ENCODE results near the gene SDHA.

Gene SDHA

GRCh38 chr5:204001-204400 lies 14.1 kb upstream of the SDHA start:
- no peak overlapping the region for H3K4me3 ChIP-seq (replicated peaks; ENCODE audit: low read depth, low read length)
- DNase-seq (ENCODE audit: low read depth), result no peak
- no peak for TF ChIP-seq CTCF (IDR thresholded peaks at IDR 0.05; ENCODE audit: low read length, missing control alignments)

DNA sequence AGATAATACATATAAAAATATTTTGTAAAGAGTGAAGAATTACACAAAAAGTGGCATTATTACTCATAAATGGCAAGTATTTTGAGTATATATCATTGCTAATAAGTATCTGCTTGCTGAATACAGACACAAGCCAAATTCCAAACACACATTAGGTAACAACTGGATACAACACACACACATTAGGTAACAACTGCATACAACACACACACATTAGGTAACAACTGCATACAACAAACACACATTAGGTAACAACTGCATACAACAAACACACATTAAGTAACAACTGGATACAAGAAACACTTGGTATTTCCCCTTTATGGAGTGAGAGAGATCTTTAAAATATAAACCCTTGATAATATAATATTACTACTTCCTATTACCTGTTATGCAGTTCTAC lies 13.7 kb upstream of the SDHA start:
- no peak overlapping the region for H3K4me3 ChIP-seq (replicated peaks; ENCODE audit: low read depth, low read length)
- no peak for TF ChIP-seq CTCF (IDR thresholded peaks at IDR 0.05; ENCODE audit: low read length, missing control alignments)
- no peak for DNase-seq (ENCODE audit: low read depth)

DNA sequence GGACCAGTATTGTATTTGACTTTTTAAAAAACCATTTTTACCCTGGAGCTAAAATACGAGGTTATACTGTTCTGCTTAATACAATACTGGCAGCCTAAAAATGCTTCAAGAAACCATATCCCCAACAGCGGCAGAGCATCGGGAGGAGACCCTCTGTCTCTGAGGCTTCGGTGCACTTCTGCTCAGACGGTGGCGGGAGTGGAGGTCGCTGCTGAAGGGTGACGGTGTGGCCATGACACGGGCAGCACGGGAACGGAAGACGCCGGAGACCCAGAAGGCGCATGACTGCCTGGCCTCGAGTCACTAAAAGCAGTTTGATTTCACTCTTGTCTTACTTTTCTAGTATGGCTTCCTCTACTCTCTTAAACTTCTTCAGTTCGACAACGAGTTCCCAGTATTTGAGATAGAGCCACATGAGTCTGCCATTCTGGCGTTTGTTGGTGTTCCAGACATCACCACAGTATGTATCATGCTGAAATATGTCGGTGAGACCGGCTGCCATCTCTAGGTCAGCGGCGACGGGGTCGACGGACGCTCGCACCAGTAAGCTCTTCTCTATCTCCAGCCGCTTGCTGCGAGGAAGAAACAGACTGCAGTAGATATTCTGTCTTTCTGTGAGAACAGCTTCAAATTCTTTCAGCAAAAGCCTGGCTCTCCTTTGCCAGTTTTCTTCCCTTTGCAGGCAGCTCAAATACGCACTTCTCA lies 13.0 kb upstream of the SDHA start:
- no peak for TF ChIP-seq CTCF (IDR thresholded peaks at IDR 0.05; ENCODE audit: low read length, missing control alignments)
- no peak for DNase-seq (ENCODE audit: low read depth)
- H3K4me3 ChIP-seq (replicated peaks; ENCODE audit: low read depth, low read length), result no peak overlapping the region

DNA sequence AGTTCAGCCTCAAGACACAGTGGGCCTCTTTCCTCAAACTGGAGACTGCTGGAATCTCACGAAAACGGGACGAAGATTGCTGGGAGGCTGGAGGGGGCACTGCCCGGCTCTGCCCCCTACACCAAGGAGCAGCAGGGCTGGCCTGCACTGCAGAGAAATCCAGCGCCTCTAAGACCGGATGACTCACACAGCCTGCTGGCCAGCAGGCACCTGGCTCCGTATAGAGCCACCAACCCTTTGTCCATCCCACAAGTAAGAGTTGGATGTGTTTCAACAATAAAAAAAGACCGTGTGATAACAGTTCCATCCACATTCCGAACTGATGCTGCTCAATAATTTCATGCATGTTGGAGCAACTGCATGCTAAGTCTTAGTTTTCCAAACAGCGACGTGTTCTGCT lies 11.7 kb upstream of the SDHA start:
- H3K4me3 ChIP-seq (replicated peaks; ENCODE audit: low read depth, low read length), result no peak overlapping the region
- TF ChIP-seq CTCF (IDR thresholded peaks at IDR 0.05; ENCODE audit: low read length, missing control alignments), result peak; percentile 1
- peak; percentile 70 for DNase-seq (ENCODE audit: low read depth)

DNA sequence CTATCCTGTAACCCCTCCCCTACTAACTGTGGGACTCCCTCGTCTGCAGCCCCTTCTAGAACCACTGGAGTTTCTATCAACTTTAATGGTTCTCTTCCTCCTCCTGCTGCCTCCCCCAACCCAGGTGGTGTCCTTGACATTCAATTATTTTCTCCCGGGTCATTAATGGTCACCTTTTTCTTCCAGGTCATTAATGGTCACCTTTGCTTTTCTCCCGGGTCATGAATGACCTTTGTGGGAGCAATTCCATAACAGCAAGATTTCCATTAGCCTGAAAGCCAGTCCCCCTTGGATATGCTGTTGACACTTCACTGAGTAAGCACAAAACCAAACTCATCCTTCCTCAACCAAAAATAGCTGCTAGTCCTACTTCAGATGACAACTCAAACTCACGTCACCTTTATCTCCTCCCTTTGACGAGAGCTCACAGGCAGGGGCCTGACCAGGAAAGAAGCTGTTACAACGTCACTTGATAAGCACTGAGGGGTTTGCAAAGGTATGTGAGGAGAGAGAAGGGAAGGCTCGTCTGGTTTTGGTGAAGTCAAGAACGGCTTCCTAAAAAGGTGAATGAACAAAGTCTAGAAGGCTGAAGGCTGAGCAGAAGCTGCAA lies 11.1 kb upstream of the SDHA start:
- DNase-seq (ENCODE audit: low read depth), result no peak
- no peak overlapping the region for H3K4me3 ChIP-seq (replicated peaks; ENCODE audit: low read depth, low read length)
- TF ChIP-seq CTCF (IDR thresholded peaks at IDR 0.05; ENCODE audit: low read length, missing control alignments), result no peak

DNA sequence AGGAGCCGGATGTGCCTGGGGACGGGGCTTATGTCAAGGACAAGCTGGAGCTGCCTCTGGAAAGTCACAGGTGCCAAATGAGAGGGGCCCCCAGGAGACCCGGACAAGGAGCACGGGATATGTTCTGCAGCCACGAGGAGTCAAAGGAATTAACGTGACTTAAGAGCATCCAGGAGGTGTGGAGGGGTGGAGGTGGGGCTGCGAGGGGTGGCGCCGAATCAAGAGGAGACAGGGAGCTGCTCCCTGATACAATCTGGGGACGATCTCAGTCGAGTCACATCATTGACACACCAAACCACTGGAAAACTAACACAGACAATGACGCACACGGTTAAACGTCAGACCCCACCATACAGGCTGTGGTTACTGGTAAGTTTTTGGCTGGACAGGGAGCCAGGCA lies 10.5 kb upstream of the SDHA start:
- H3K4me3 ChIP-seq (replicated peaks; ENCODE audit: low read depth, low read length), result no peak overlapping the region
- no peak for TF ChIP-seq CTCF (IDR thresholded peaks at IDR 0.05; ENCODE audit: low read length, missing control alignments)
- no peak for DNase-seq (ENCODE audit: low read depth)
